ENCODE results near the gene MAP3K21.

DNA sequence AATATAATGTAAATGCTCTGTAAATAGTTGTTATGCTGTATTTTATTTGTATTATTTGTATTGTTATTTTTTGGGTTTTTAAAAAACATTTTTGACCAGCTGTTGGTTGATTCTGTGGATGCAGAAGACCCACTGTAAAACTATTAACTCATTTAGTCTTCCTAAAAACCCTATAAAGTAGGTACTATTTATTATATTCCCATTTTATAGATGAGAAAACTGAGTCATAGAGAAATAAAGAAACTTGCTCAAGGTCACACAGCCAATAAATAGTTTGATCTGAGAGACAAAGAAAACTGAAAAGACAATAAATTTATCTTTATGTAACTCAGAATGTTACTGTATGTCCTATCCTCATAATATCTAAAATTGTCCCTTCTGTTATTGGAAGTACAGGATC lies 1.2 kb upstream of the MAP3K21 start:
- TF ChIP-seq ISL1 (CRISPR knock-in tag; IDR thresholded peaks at IDR 0.05) (no peak), SNAI2 (CRISPR knock-in tag; IDR thresholded peaks at IDR 0.05) (no peak), TOX (CRISPR knock-in tag; IDR thresholded peaks at IDR 0.05; ENCODE audit: borderline replicate concordance) (no peak), ZFP30 (CRISPR knock-in tag; IDR thresholded peaks at IDR 0.05) (no peak), ZC3H10 (CRISPR knock-in tag; IDR thresholded peaks at IDR 0.05) (no peak), ARNTL (CRISPR knock-in tag; IDR thresholded peaks at IDR 0.05; ENCODE audit: borderline replicate concordance, low read depth) (no peak), CSDC2 (CRISPR knock-in tag; IDR thresholded peaks at IDR 0.05) (no peak), ZNF70 (CRISPR knock-in tag; IDR thresholded peaks at IDR 0.05) (no peak), ZFP3 (CRISPR knock-in tag; IDR thresholded peaks at IDR 0.05) (no peak), OSR1 (CRISPR knock-in tag; IDR thresholded peaks at IDR 0.05) (no peak), ZNF8 (CRISPR knock-in tag; IDR thresholded peaks at IDR 0.05) (no peak)
- TF ChIP-seq, protein P1, sequence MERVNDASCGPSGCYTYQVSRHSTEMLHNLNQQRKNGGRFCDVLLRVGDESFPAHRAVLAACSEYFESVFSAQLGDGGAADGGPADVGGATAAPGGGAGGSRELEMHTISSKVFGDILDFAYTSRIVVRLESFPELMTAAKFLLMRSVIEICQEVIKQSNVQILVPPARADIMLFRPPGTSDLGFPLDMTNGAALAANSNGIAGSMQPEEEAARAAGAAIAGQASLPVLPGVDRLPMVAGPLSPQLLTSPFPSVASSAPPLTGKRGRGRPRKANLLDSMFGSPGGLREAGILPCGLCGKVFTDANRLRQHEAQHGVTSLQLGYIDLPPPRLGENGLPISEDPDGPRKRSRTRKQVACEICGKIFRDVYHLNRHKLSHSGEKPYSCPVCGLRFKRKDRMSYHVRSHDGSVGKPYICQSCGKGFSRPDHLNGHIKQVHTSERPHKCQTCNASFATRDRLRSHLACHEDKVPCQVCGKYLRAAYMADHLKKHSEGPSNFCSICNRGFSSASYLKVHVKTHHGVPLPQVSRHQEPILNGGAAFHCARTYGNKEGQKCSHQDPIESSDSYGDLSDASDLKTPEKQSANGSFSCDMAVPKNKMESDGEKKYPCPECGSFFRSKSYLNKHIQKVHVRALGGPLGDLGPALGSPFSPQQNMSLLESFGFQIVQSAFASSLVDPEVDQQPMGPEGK (CRISPR knock-in tag; IDR thresholded peaks at IDR 0.05; ENCODE audit: borderline replicate concordance): no peak
- TF ChIP-seq, protein P2, sequence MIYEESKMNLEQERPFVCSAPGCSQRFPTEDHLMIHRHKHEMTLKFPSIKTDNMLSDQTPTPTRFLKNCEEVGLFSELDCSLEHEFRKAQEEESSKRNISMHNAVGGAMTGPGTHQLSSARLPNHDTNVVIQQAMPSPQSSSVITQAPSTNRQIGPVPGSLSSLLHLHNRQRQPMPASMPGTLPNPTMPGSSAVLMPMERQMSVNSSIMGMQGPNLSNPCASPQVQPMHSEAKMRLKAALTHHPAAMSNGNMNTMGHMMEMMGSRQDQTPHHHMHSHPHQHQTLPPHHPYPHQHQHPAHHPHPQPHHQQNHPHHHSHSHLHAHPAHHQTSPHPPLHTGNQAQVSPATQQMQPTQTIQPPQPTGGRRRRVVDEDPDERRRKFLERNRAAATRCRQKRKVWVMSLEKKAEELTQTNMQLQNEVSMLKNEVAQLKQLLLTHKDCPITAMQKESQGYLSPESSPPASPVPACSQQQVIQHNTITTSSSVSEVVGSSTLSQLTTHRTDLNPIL (CRISPR knock-in tag; IDR thresholded peaks at IDR 0.05; ENCODE audit: low read depth): no peak
- TF ChIP-seq, protein P3, sequence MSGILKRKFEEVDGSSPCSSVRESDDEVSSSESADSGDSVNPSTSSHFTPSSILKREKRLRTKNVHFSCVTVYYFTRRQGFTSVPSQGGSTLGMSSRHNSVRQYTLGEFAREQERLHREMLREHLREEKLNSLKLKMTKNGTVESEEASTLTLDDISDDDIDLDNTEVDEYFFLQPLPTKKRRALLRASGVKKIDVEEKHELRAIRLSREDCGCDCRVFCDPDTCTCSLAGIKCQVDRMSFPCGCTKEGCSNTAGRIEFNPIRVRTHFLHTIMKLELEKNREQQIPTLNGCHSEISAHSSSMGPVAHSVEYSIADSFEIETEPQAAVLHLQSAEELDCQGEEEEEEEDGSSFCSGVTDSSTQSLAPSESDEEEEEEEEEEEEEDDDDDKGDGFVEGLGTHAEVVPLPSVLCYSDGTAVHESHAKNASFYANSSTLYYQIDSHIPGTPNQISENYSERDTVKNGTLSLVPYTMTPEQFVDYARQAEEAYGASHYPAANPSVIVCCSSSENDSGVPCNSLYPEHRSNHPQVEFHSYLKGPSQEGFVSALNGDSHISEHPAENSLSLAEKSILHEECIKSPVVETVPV (CRISPR knock-in tag; IDR thresholded peaks at IDR 0.05): no peak

Measured in SK-N-SH treated with all-trans-retinoic acid at 6 μM for 48 hours (cell line).